C4-2B (cell line): ENCODE data around the gene EFCAB8.

Source experiments
- CTCF ChIP-seq: fragments of 450-650 bp; conservative IDR thresholded peaks from 2 replicates; pipeline ENCODE4 v1.5.1; 2017; ENCODE audit warnings: mild to moderate bottlenecking
- ZFX ChIP-seq: fragments of 450-650 bp; IDR thresholded peaks from 2 replicates; pipeline ENCODE4 v1.6.1; 2017

- TF ChIP-seq CTCF (no peak), ZFX (peak; percentile 49; the same call in 1 of the 2 replicates)
Observed at GRCh38 chr20:32819992-32820697, 38.6 kb upstream of the EFCAB8 start.
